ENCODE data around the gene ADCY3. TPM values are rescaled to one million over a fixed set of nuclear protein-coding genes. Genes with fewer than 3 reads are reported as not detected.

ADCY3 gene
- total and polyA plus RNA-seq, 2 experiments from 2014 or later = 13.8 to 15.0 TPM

DNA sequence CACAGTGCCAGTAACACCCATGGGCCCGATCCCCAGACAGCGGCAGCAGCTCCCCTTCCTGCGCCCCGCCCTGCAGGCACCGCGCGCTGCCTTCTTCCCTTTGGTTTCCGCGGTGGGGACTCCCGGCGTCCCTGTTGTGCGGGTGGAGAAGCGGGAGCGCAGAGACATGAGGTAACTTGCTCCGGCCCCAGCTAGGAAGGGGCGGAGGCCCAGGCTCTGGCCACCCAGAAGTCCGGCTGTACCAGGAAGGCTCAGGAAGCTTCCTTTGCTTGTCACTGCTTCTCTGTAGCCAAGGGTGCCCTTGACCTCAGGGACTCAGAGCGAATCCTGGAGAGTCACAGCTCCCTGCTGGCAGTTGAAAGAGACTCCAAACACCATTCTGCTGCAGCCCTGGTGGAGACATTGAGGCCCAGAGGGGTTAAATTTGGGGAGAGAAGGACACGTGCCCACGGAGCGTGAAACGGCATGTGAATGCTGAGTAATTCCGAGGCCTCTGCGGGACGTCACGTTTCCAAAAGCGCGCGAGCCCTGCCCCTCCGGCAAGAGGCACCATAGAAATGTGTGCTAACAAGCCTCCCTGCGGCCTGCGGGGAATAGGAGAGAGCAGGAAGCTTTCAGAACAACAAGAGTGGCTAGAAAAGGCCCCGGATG, 6.7 kb upstream of the ADCY3 start:
- Histone ChIP-seq H3K9me3 (ENCODE audit: low read depth) (no peaks in the 10 kb centered on the region), H3K9me2 (replicated peaks; ENCODE audit: insufficient read depth) (no peaks in the 10 kb centered on the region), H3K27me3 (no peaks in the 10 kb centered on the region), H2AFZ (no peak overlapping the region), H4K20me1 (ENCODE audit: insufficient read depth, poor library complexity, severe bottlenecking) (no peaks in the 10 kb centered on the region), H3K4me2 (no peak overlapping the region), H3K36me3 (replicated peaks; ENCODE audit: insufficient read depth, low read depth) (no peaks in the 10 kb centered on the region), H3K27ac (no peak overlapping the region), H3K4me1 (ENCODE audit: insufficient read depth) (no peaks in the 10 kb centered on the region), H3K4me3 (no peak overlapping the region), H3K79me2 (no peaks in the 10 kb centered on the region)
- TF ChIP-seq EZH2phosphoT487 (IDR thresholded peaks at IDR 0.05; ENCODE audit: low read depth, severe bottlenecking, unreplicated experiment) (no peak), EZH2 (IDR thresholded peaks at IDR 0.05; ENCODE audit: borderline replicate concordance) (no peak)
- TF ChIP-seq, protein P1, sequence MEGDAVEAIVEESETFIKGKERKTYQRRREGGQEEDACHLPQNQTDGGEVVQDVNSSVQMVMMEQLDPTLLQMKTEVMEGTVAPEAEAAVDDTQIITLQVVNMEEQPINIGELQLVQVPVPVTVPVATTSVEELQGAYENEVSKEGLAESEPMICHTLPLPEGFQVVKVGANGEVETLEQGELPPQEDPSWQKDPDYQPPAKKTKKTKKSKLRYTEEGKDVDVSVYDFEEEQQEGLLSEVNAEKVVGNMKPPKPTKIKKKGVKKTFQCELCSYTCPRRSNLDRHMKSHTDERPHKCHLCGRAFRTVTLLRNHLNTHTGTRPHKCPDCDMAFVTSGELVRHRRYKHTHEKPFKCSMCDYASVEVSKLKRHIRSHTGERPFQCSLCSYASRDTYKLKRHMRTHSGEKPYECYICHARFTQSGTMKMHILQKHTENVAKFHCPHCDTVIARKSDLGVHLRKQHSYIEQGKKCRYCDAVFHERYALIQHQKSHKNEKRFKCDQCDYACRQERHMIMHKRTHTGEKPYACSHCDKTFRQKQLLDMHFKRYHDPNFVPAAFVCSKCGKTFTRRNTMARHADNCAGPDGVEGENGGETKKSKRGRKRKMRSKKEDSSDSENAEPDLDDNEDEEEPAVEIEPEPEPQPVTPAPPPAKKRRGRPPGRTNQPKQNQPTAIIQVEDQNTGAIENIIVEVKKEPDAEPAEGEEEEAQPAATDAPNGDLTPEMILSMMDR (IDR thresholded peaks at IDR 0.05; ENCODE audit: poor library complexity) = no peak
- WGBS (ENCODE audit: low lambda C conversion rate, missing lambda C conversion rate) = 52% methylated on average over 32 of the region's 33 CpGs
- DNase-seq (ENCODE audit: low spot score) = no peak

- DNase-seq (ENCODE audit: low spot score) = no peak
- TF ChIP-seq, protein P1 (IDR thresholded peaks at IDR 0.05; ENCODE audit: poor library complexity) = no peak
- TF ChIP-seq EZH2 (IDR thresholded peaks at IDR 0.05; ENCODE audit: borderline replicate concordance) (no peak), EZH2phosphoT487 (IDR thresholded peaks at IDR 0.05; ENCODE audit: low read depth, severe bottlenecking, unreplicated experiment) (no peak)
- H3K9me2 ChIP-seq (replicated peaks; ENCODE audit: insufficient read depth) = no peaks in the 10 kb centered on the region
- H3K4me2 ChIP-seq = no peak overlapping the region
- no peaks in the 10 kb centered on the region for H3K27me3 ChIP-seq
- no peaks in the 10 kb centered on the region for H3K9me3 ChIP-seq (ENCODE audit: low read depth)
- no peak overlapping the region for H2AFZ ChIP-seq
- H3K4me3 ChIP-seq = no peak overlapping the region
- H3K4me1 ChIP-seq (ENCODE audit: insufficient read depth) = no peaks in the 10 kb centered on the region
- WGBS (ENCODE audit: low lambda C conversion rate, missing lambda C conversion rate) = 97% methylated on average over 14 of the region's 14 CpGs
- no peaks in the 10 kb centered on the region for H4K20me1 ChIP-seq (ENCODE audit: insufficient read depth, poor library complexity, severe bottlenecking)
- no peaks in the 10 kb centered on the region for H3K79me2 ChIP-seq
- H3K27ac ChIP-seq = no peak overlapping the region
- H3K36me3 ChIP-seq (replicated peaks; ENCODE audit: insufficient read depth, low read depth) = no peaks in the 10 kb centered on the region
Observed at GRCh38 chr2:24926220-24926601, 6.2 kb upstream of the ADCY3 start.

DNA sequence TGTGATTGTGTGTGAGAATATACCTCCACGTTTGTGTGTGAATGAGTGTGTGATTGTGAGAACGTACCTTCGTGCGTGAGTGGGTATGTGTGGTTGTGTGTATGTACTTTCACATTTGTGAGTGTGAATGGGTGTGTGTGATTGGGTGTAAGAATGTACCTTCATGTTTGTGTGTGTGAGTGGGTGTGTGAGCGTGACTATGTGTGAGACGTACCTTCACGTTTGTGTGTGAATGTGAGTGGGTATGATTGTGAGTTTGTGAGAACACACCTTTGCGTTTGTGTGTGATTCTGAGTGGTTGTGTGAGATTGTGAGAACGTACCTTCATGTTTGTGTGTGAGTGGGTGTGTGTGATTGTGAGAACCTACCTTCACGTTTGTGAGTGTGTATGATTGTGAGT, 5.8 kb upstream of the ADCY3 start:
- no peak for TF ChIP-seq EZH2phosphoT487 (IDR thresholded peaks at IDR 0.05; ENCODE audit: low read depth, severe bottlenecking, unreplicated experiment)
- TF ChIP-seq, protein P1 (IDR thresholded peaks at IDR 0.05; ENCODE audit: poor library complexity) = no peak
- Histone ChIP-seq H3K79me2 (no peaks in the 10 kb centered on the region), H3K36me3 (replicated peaks; ENCODE audit: insufficient read depth, low read depth) (no peaks in the 10 kb centered on the region), H3K9me3 (ENCODE audit: low read depth) (no peaks in the 10 kb centered on the region), H3K4me3 (no peak overlapping the region), H3K9me2 (replicated peaks; ENCODE audit: insufficient read depth) (no peaks in the 10 kb centered on the region), H3K4me2 (no peak overlapping the region), H3K27ac (no peak overlapping the region), H4K20me1 (ENCODE audit: insufficient read depth, poor library complexity, severe bottlenecking) (no peaks in the 10 kb centered on the region), H3K27me3 (no peaks in the 10 kb centered on the region), H3K4me1 (ENCODE audit: insufficient read depth) (no peaks in the 10 kb centered on the region), H2AFZ (no peak overlapping the region)
- 96% methylated on average over 10 of the region's 10 CpGs for WGBS (ENCODE audit: low lambda C conversion rate, missing lambda C conversion rate)
- no peak for DNase-seq (ENCODE audit: low spot score)
